Gastrocnemius medialis (tissue), 4 donors: ENCODE measurements around the gene REX1BD. TPM values are rescaled to one million over a fixed set of nuclear protein-coding genes. Genes with fewer than 3 reads are reported as not detected.

ENCODE experiments used
- ATAC-seq, 2 donors: fragments of 150-250 bp; one replicate each; pipeline ENCODE4 v1.9.1; 2016
- DNase-seq, 2 donors: peaks; one replicate each; pipeline ENCODE4 v3.0.0-alpha.2; 2019
- H3K27ac ChIP-seq, 4 donors: fragments of 200-600 bp; sonication (generic); 1 replicate in 1 of 4; 2 replicates in 3 of 4; pipeline ENCODE4 v1.5.1; 2016 to 2018; ENCODE audit warnings: mild to moderate bottlenecking in 2 of 4, moderate library complexity in 1 of 4
- H3K27me3 ChIP-seq, 3 donors: fragments of 200-600 bp; sonication (generic) in 2 of 3; 1 replicate in 1 of 3; 2 replicates in 2 of 3; pipeline versions ENCODE4 v1.5.1 to v1.6.0; 2016 to 2019; ENCODE audit warnings: mild to moderate bottlenecking in 1 of 3, moderate library complexity in 1 of 3
- H3K36me3 ChIP-seq, 2 donors: fragments of 200-600 bp; sonication (generic) in 1 of 2; one replicate each; pipeline ENCODE4 v1.5.1; 2017 to 2018
- H3K4me1 ChIP-seq, 2 donors: fragments of 200-600 bp; sonication (generic) in 1 of 2; one replicate each; pipeline ENCODE4 v1.5.1; 2016 to 2017; ENCODE audit warnings: mild to moderate bottlenecking in 2 of 2
- H3K4me3 ChIP-seq, 4 donors: fragments of 200-600 bp; sonication (generic) in 3 of 4; 1 replicate in 1 of 4; 2 replicates in 3 of 4; pipeline ENCODE4 v1.5.1; 2016 to 2019; ENCODE audit warnings: mild to moderate bottlenecking in 2 of 4
- H3K9me3 ChIP-seq, 3 donors: fragments of 200-600 bp; sonication (generic) in 2 of 3; 1 replicate in 1 of 3; 2 replicates in 2 of 3; pipeline ENCODE4 v1.5.1; 2016 to 2019
- CTCF ChIP-seq, 5 experiments: fragments of 450-650 bp in 3 of 5; fragments of 200-600 bp in 2 of 5; sonication (generic) in 2 of 5; IDR thresholded peaks in 4 of 5; conservative IDR thresholded peaks in 1 of 5; 1 replicate in 4 of 5; 2 replicates in 1 of 5; pipeline ENCODE4 v1.5.1; 2016 to 2019; ENCODE audit warnings: antibody characterized with exemption in 5 of 5, mild to moderate bottlenecking in 3 of 5, moderate library complexity in 3 of 5
- POLR2A ChIP-seq, 2 donors: fragments of 450-650 bp; IDR thresholded peaks; one replicate each; pipeline ENCODE4 v1.6.1; 2017; ENCODE audit warnings: antibody characterized with exemption in 2 of 2, mild to moderate bottlenecking in 2 of 2, moderate library complexity in 2 of 2
- in situ Hi-C, 4 donors: fragments of 200-750 bp; cut with MboI; loops; one replicate each; pipeline versions ENCODE4 v1.15.0 to v1.8.0; 2017; ENCODE audit warnings: low sequenced_read_pairs in 4 of 4
- intact Hi-C: fragments of 100-400 bp; cut with DNase I; formaldehyde crosslinking; loops from one replicate; pipeline ENCODE4 v1.15.1; 2023; ENCODE audit warnings: low total_unique reads
- total RNA-seq, 4 donors: library from RNA; depleted of rRNA; stranded (reverse); fragments of >200 nt; gene quantifications; one replicate each; pipeline versions ENCODE4 v1.1.0 to v1.2.3, GENCODE V29; 2016

Gene REX1BD
- total RNA-seq, 4 donors from 2014 or later: 163 to 337 (median 187) TPM

GRCh38 chr19:18557411-18558201 lies 31.0 kb upstream of the REX1BD start, which contains the start of gene KXD1:
Gene KXD1, plus strand, starts transcription at chr19:18557870. Its CDS starts 4,187 bp downstream, at chr19:18562057.
- TF ChIP-seq CTCF (IDR thresholded peaks at IDR 0.05 in 4 of 5, conservative IDR thresholded peaks at IDR 0.05 in 1 of 5) (no peak), POLR2A (IDR thresholded peaks at IDR 0.05) (peak; percentile 86 to 92)
- Histone ChIP-seq H3K27me3 (no peaks in the 10 kb centered on the region), H3K27ac (peak within 1 kb of the TSS; percentile 95 to 98 (median 96)), H3K4me3 (peak within 1 kb of the TSS; percentile 82 to 91 (median 88)), H3K36me3 (no peaks in the 10 kb centered on the region), H3K4me1 (peaks cover 0 to 17% of the 10 kb centered on the region in 2 donors), H3K9me3 (no peaks in the 10 kb centered on the region)
- peak; percentile 99 to 100 for ATAC-seq
- in situ Hi-C loops: loop anchor here in 1 of 4 donors (25.0 kb wide), 1 partner anchor 95 kb away; no protein-coding TSS in a partner anchor
- intact Hi-C loops: loop anchor here (1.0 to 5.0 kb wide), 3 partner anchors 14 to 90 kb away; partner anchors contain the start of genes ELL and UBA52
- DNase-seq: peak; percentile 98

GRCh38 chr19:18558202-18558555 lies 30.4 kb upstream of the REX1BD start:
- peak; percentile 11 to 25 for ATAC-seq
- intact Hi-C loops: loop anchor here (5.0 kb wide), 1 partner anchor 91 kb away; no protein-coding TSS in a partner anchor
- in situ Hi-C loops: loop anchor here in 1 of 4 donors (25.0 kb wide), 1 partner anchor 96 kb away; no protein-coding TSS in a partner anchor
- Histone ChIP-seq H3K36me3 (peaks cover 0 to 4% of the 10 kb centered on the region in 2 donors), H3K4me3 (peak overlapping the region; percentile 82 to 91 (median 88)), H3K27me3 (no peaks in the 10 kb centered on the region), H3K27ac (peak overlapping the region; percentile 95 to 98 (median 96)), H3K9me3 (no peaks in the 10 kb centered on the region), H3K4me1 (peaks cover 0 to 17% of the 10 kb centered on the region in 2 donors)
- TF ChIP-seq CTCF (IDR thresholded peaks at IDR 0.05 in 4 of 5, conservative IDR thresholded peaks at IDR 0.05 in 1 of 5) (no peak), POLR2A (IDR thresholded peaks at IDR 0.05) (no peak)
- DNase-seq: no peak

- H3K27ac ChIP-seq: peak overlapping the region; percentile 95 to 98 (median 96)
- no peaks in the 10 kb centered on the region for H3K27me3 ChIP-seq
- H3K36me3 ChIP-seq: peaks cover 0 to 9% of the 10 kb centered on the region in 2 donors
- TF ChIP-seq CTCF (IDR thresholded peaks at IDR 0.05 in 4 of 5, conservative IDR thresholded peaks at IDR 0.05 in 1 of 5): no peak
- no peak for TF ChIP-seq POLR2A (IDR thresholded peaks at IDR 0.05)
- ATAC-seq: no peak
- H3K4me1 ChIP-seq: peaks cover 0 to 17% of the 10 kb centered on the region in 2 donors
- peak overlapping the region; percentile 82 to 91 (median 88) for H3K4me3 ChIP-seq
- no peaks in the 10 kb centered on the region for H3K9me3 ChIP-seq
- intact Hi-C loops (loop anchor here (5.0 kb wide), 1 partner anchor 91 kb away; no protein-coding TSS in a partner anchor), in situ Hi-C loops (loop anchor here in 1 of 4 donors (25.0 kb wide), 1 partner anchor 96 kb away; no protein-coding TSS in a partner anchor)
- DNase-seq: no peak
Measured at GRCh38 chr19:18558604-18559003, 30.0 kb upstream of the REX1BD start.

DNA sequence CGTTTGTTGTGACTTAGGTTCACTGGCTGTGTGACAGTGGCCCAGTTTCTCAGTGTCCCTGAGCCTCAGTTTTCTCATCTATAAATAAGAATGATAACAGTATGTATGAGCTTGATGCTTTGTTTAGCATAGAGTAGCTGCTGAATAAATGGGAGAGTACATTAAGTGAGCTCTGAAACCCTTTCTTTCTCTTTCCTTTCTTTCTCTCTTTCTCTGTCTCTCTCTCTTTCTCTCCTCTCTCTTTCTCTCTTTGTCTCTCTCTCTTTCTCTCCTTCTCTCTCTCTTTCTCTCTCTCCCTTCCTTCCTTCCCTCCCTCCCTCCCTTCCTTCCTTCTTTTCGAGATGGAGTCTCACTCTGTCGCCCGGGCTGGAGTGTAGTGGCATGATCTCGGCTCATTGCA lies 28.9 kb upstream of the REX1BD start:
- no peak for TF ChIP-seq CTCF (IDR thresholded peaks at IDR 0.05 in 4 of 5, conservative IDR thresholded peaks at IDR 0.05 in 1 of 5)
- no peak for TF ChIP-seq POLR2A (IDR thresholded peaks at IDR 0.05)
- peaks cover 0 to 19% of the 10 kb centered on the region in 2 donors for H3K36me3 ChIP-seq
- in situ Hi-C loops: loop anchor here in 1 of 4 donors (25.0 kb wide), 1 partner anchor 97 kb away; no protein-coding TSS in a partner anchor
- no peaks in the 10 kb centered on the region for H3K27me3 ChIP-seq
- DNase-seq: no peak
- H3K9me3 ChIP-seq: no peaks in the 10 kb centered on the region
- H3K4me3 ChIP-seq: peak overlapping the region in 1 of 4 donors; percentile 13
- H3K4me1 ChIP-seq: peaks cover 0 to 17% of the 10 kb centered on the region in 2 donors
- ATAC-seq: no peak
- intact Hi-C loops: loop anchor here (5.0 kb wide), 1 partner anchor 92 kb away; no protein-coding TSS in a partner anchor
- peak overlapping the region; percentile 45 to 98 (median 96) for H3K27ac ChIP-seq
